K562 (cell line): ENCODE results near the gene COQ9. TPM values are rescaled to one million over a fixed set of nuclear protein-coding genes. Genes with fewer than 3 reads are reported as not detected.

Experiments
- ATAC-seq: fragments of 200-7000 bp; cut with Tn5 transposase; 3 replicates; pipeline ENCODE4 v1.9.1; 2020; ENCODE audit warnings: moderate library complexity
- BruUV-seq: library from RNA; stranded (reverse); fragments of 400-500 nt; replicated peaks from 2 replicates; lab custom pipeline; 2021; lab: Mats Ljungman, UMichigan
- CTCF ChIA-PET: fragments of 300-600 bp; formaldehyde crosslinking; extraction: SDS; loops from one replicate; lab custom pipeline; 2021; ENCODE audit warnings: low intra/inter-chr PET ratio; lab: Yijun Ruan, JAX
- POLR2A ChIA-PET: fragments of 300-600, 350-650 bp; sonication (Branson Sonifier 250); formaldehyde crosslinking; extraction: SDS; loops from one replicate; lab custom pipeline; 2021; ENCODE audit warnings: antibody characterized with exemption, inconsistent platforms; lab: Yijun Ruan, JAX
- DNase-seq, 4 experiments: peaks; one replicate each; pipeline versions ENCODE4 v3.0.0 to v3.0.0-alpha.2; 2011 to 2018; ENCODE audit warnings: low spot score in 3 of 4, mixed read lengths in 3 of 4; ENCODE audit errors: extremely low read depth in 1 of 4
- FAIRE-seq: peaks from 2 replicates; lab custom pipeline; 2011; peaks lifted over from hg19 to GRCh38; lab: Jason Lieb, UNC
- H2AFZ ChIP-seq: 2 replicates; pipeline ENCODE4 v1.6.0; 2011; ENCODE audit warnings: low read depth, low read length, control low read depth, inconsistent platforms
- H3K27ac ChIP-seq: fragments of 200-600 bp; 3 replicates; pipeline ENCODE4 v1.8.0; 2011; ENCODE audit warnings: low read depth, mild to moderate bottlenecking, control low read depth, inconsistent platforms, low read length, moderate library complexity, mixed read lengths; ENCODE audit errors: extremely low read depth
- H3K27me3 ChIP-seq, 2 experiments: fragments of 300-600 bp in 1 of 2; 2 replicates in 1 of 2; 3 replicates in 1 of 2; pipeline versions ENCODE4 v1.6.0 to v1.8.0; 2011; ENCODE audit warnings: inconsistent platforms in 2 of 2, low read length in 2 of 2, mild to moderate bottlenecking in 1 of 2, mixed read lengths in 1 of 2, moderate library complexity in 1 of 2; ENCODE audit not compliant: control insufficient read depth in 2 of 2, insufficient read depth in 2 of 2
- H3K36me3 ChIP-seq: fragments of 300-600 bp; 3 replicates; pipeline ENCODE4 v1.8.0; 2011; ENCODE audit warnings: mild to moderate bottlenecking, low read length, inconsistent platforms; ENCODE audit not compliant: control insufficient read depth, insufficient read depth
- H3K4me1 ChIP-seq, 2 experiments: fragments of 200-600 bp in 1 of 2; replicated peaks in 1 of 2; 2 replicates in 1 of 2; 3 replicates in 1 of 2; pipeline versions ENCODE4 v1.5.1 to v1.8.0; 2011; ENCODE audit warnings: inconsistent platforms in 2 of 2, low read length in 2 of 2, mild to moderate bottlenecking in 1 of 2, mixed read lengths in 1 of 2, moderate library complexity in 1 of 2; ENCODE audit not compliant: control insufficient read depth in 2 of 2, insufficient read depth in 2 of 2
- H3K4me2 ChIP-seq: 2 replicates; pipeline ENCODE4 v1.6.1; 2011; ENCODE audit warnings: low read length, control low read depth, inconsistent platforms, mixed read lengths; ENCODE audit not compliant: insufficient read depth
- H3K4me3 ChIP-seq: fragments of 200-600 bp; sonication (generic), shearing (Covaris generic); 2 replicates; pipeline ENCODE4 v1.5.1; 2016; ENCODE audit warnings: control low read depth, inconsistent platforms
- H3K79me2 ChIP-seq: fragments of 200-600 bp; 3 replicates; pipeline ENCODE4 v1.8.0; 2011; ENCODE audit warnings: low read length, inconsistent platforms; ENCODE audit not compliant: control insufficient read depth, insufficient read depth
- H3K9ac ChIP-seq, 2 experiments: 2 replicates each; pipeline versions ENCODE4 v1.6.0 to v1.6.1; 2011; ENCODE audit warnings: low read depth in 2 of 2, low read length in 2 of 2, control low read depth in 1 of 2, inconsistent platforms in 1 of 2, mild to moderate bottlenecking in 1 of 2, mixed read lengths in 1 of 2; ENCODE audit not compliant: insufficient read depth in 1 of 2
- H3K9me1 ChIP-seq: one replicate; pipeline ENCODE4 v1.6.0; 2011; ENCODE audit warnings: inconsistent platforms, mild to moderate bottlenecking, low read length, moderate library complexity; ENCODE audit not compliant: control insufficient read depth, insufficient read depth
- H3K9me3 ChIP-seq: replicated peaks from 2 replicates; pipeline ENCODE4 v1.5.1; 2011; ENCODE audit warnings: low read depth, low read length, inconsistent platforms; ENCODE audit not compliant: control insufficient read depth, insufficient read depth
- H4K20me1 ChIP-seq: replicated peaks from 2 replicates; pipeline ENCODE4 v1.6.1; 2011; ENCODE audit warnings: low read length, inconsistent platforms, mixed read lengths; ENCODE audit not compliant: control insufficient read depth, insufficient read depth
- BHLHE40 ChIP-seq: IDR thresholded peaks from 2 replicates; pipeline ENCODE4 v1.6.1; 2011; ENCODE audit warnings: low read length, improper control_type of control experiment
- BRD9 ChIP-seq: fragments of 450-650 bp; IDR thresholded peaks from 2 replicates; pipeline ENCODE4 v1.6.1; 2018; ENCODE audit warnings: low read depth; ENCODE audit not compliant: partially characterized antibody
- CHD2 ChIP-seq: IDR thresholded peaks from 2 replicates; pipeline ENCODE4 v1.6.1; 2011; ENCODE audit warnings: low read depth, low read length
- EHMT2 ChIP-seq: fragments of 450-650 bp; IDR thresholded peaks from 2 replicates; pipeline ENCODE4 v1.6.1; 2018; ENCODE audit warnings: antibody characterized with exemption
- ETS2 ChIP-seq: IDR thresholded peaks from 2 replicates; pipeline ENCODE4 v1.6.1; 2016; ENCODE audit warnings: borderline replicate concordance, missing genetic modification characterization, mild to moderate bottlenecking, moderate library complexity, missing compliant biosample characterization; ENCODE audit not compliant: poor library complexity, severe bottlenecking
- HDAC1 ChIP-seq, 2 experiments: fragments of 450-650 bp; IDR thresholded peaks; 2 replicates each; pipeline ENCODE4 v1.6.1; 2016 to 2017; ENCODE audit warnings: inconsistent platforms in 1 of 2, mild to moderate bottlenecking in 1 of 2, moderate library complexity in 1 of 2
- HDGF ChIP-seq: fragments of 450-650 bp; IDR thresholded peaks from 2 replicates; pipeline ENCODE4 v1.6.1; 2016
- LEF1 ChIP-seq: fragments of 450-650 bp; IDR thresholded peaks from 2 replicates; pipeline ENCODE4 v1.6.1; 2016; ENCODE audit warnings: mild to moderate bottlenecking
- POLR2B ChIP-seq: fragments of 450-650 bp; IDR thresholded peaks from 2 replicates; pipeline ENCODE4 v1.6.1; 2018; ENCODE audit warnings: low read depth; ENCODE audit not compliant: partially characterized antibody
- RFX1 ChIP-seq: fragments of 450-650 bp; IDR thresholded peaks from 2 replicates; pipeline ENCODE4 v1.6.1; 2016; ENCODE audit warnings: mild to moderate bottlenecking, moderate library complexity
- SIN3B ChIP-seq: fragments of 450-650 bp; IDR thresholded peaks from 2 replicates; pipeline ENCODE4 v1.6.1; 2017; ENCODE audit warnings: low read depth, mild to moderate bottlenecking, moderate library complexity
- SMAD1 ChIP-seq: fragments of 150-350 bp; IDR thresholded peaks from 2 replicates; pipeline ENCODE4 v1.6.1; 2014; ENCODE audit warnings: low read length, low read depth; ENCODE audit not compliant: partially characterized antibody
- TSC22D4 ChIP-seq: fragments of 450-650 bp; IDR thresholded peaks from 2 replicates; pipeline ENCODE4 v1.6.1; 2016; ENCODE audit warnings: missing genetic modification characterization, missing biosample characterization, control low read depth
- ZFP30 ChIP-seq: fragments of 250-450 bp; sonication (Bioruptor Pico); IDR thresholded peaks from 2 replicates; pipeline ENCODE4 v1.8.0; 2022; ENCODE audit warnings: moderate library complexity, mild to moderate bottlenecking, inconsistent platforms, borderline replicate concordance
- ZNF311 ChIP-seq: fragments of 250-450 bp; sonication (Bioruptor Pico); IDR thresholded peaks from 2 replicates; pipeline ENCODE4 v1.4.0; 2020; ENCODE audit warnings: mild to moderate bottlenecking, moderate library complexity
- ZNF408 ChIP-seq: fragments of 250-450 bp; sonication (Bioruptor Pico); IDR thresholded peaks from 2 replicates; pipeline ENCODE4 v1.4.0; 2020; ENCODE audit warnings: low read depth, mild to moderate bottlenecking, moderate library complexity
- WGBS: fragments of 100-300 bp; shearing (Covaris generic); methylation state at CpG from one replicate; pipeline ENCODE4 v1.1.6; 2016; ENCODE audit warnings: low coverage, mixed read lengths; ENCODE audit not compliant: insufficient coverage; ENCODE audit errors: missing lambda C conversion rate; 5-methylcytosine and 5-hydroxymethylcytosine counted together
- in situ Hi-C: fragments of 300-500 bp; cut with MboI; formaldehyde crosslinking; loops from 4 replicates; pipeline ENCODE4 v1.15.0; 2018; ENCODE audit warnings: inconsistent platforms, mixed read lengths
- intact Hi-C: fragments of 100-400 bp; cut with micrococcal nuclease; formaldehyde crosslinking; loops from 2 replicates; pipeline ENCODE4 v1.14.2; 2022
- polyA plus RNA-seq, 8 experiments: library from polyadenylated mRNA; depleted of rRNA in 4 of 8; stranded (reverse) in 5 of 8; unstranded in 3 of 8; fragments of >200 nt; fragmentation: Nextera tagmentation in 2 of 8; fragmentation: Illumina TruSeq in 1 of 8; extraction: Ambion mirVana in 2 of 8; extraction: Trizol in 1 of 8; gene quantifications; 2 replicates each; pipeline versions ENCODE4 v1.2.1 to v1.2.3, GENCODE V29; 2011 to 2014; ENCODE audit warnings: inconsistent platforms in 1 of 8, missing spikeins in 1 of 8
- total RNA-seq, 7 experiments: library from RNA; depleted of rRNA in 6 of 7; stranded (reverse); fragments of >200 nt in 6 of 7; fragmentation: Illumina TruSeq in 2 of 7; extraction: Trizol in 2 of 7; gene quantifications; 2 replicates each; pipeline versions ENCODE4 v1.2.1 to v1.2.3, GENCODE V29; 2011 to 2021; ENCODE audit warnings: low replicate concordance in 1 of 7
- TF ChIP-seq, protein P1 (sequence below): IDR thresholded peaks from 2 replicates; pipeline ENCODE4 v1.6.1; 2011; ENCODE audit not compliant: insufficient read length; ENCODE audit errors: extremely low read depth
- TF ChIP-seq, protein P2 (sequence below): sonication (generic); formaldehyde crosslinking; IDR thresholded peaks from 2 replicates; pipeline ENCODE4 v1.8.1; 2023; ENCODE audit warnings: missing genetic modification reagents, mild to moderate bottlenecking, borderline replicate concordance

COQ9 gene
- total and polyA plus RNA-seq, 9 of the 15 experiments (the other 6 are each of a cell fraction or from before 2014, with no cell fraction given), result 35.0 to 139 (median 71.4) TPM

DNA sequence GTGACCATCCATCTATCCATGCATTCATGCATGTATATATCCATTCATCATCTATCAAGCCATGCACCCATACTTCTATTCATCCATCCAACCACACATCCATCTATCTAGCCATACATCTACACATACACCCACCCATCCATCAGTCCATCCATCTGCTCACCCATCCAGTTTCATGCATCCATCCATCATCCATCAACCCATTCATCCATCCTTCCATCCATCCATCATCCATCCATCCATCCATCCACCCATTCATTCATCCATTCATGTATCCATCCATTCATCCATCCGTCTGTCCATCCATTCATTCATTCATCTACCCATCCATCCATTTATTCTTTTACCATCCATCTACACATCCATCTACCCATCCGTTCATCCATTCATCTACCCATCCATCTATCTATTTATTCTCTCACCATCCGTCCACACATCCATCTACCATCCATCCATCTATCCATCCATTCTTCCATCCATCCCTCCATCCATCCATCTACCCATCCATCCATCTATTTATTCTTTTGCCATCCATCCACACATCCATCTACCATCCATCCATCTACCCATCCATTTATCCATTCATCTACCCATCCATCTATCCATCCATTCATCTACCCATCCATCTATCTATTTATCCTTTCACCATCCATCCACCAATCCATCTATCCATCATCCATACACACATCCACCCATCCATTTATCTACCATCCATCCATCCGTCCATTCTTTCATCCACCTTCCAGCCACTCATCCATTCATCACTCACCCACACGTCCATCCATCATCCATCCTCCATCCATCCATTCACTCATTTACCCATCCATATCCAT is 39.5 kb upstream of the COQ9 start:
- POLR2A ChIA-PET, result no interaction called here
- no peak overlapping the region for H3K9ac ChIP-seq
- TF ChIP-seq ZNF408 (CRISPR knock-in tag) (no peak), POLR2B (no peak), HDAC1 (IDR thresholded peaks at IDR 0.05) (0 out of 4 replicates have a peak, but pooled peaks of 1 of the 2 experiments have one; percentile 9), EHMT2 (peak; percentile 51; the same call in 1 of the 2 replicates), BHLHE40 (no peak), LEF1 (no peak), SMAD1 (no peak), CHD2 (no peak), HDGF (no peak), RFX1 (no peak), TSC22D4 (tag) (no peak), ZFP30 (CRISPR knock-in tag) (no peak), SIN3B (no peak), ZNF311 (CRISPR knock-in tag) (no peak), ETS2 (tag) (no peak), BRD9 (no peak)
- TF ChIP-seq, protein P1, sequence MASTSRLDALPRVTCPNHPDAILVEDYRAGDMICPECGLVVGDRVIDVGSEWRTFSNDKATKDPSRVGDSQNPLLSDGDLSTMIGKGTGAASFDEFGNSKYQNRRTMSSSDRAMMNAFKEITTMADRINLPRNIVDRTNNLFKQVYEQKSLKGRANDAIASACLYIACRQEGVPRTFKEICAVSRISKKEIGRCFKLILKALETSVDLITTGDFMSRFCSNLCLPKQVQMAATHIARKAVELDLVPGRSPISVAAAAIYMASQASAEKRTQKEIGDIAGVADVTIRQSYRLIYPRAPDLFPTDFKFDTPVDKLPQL, result no peak
- TF ChIP-seq, protein P2, sequence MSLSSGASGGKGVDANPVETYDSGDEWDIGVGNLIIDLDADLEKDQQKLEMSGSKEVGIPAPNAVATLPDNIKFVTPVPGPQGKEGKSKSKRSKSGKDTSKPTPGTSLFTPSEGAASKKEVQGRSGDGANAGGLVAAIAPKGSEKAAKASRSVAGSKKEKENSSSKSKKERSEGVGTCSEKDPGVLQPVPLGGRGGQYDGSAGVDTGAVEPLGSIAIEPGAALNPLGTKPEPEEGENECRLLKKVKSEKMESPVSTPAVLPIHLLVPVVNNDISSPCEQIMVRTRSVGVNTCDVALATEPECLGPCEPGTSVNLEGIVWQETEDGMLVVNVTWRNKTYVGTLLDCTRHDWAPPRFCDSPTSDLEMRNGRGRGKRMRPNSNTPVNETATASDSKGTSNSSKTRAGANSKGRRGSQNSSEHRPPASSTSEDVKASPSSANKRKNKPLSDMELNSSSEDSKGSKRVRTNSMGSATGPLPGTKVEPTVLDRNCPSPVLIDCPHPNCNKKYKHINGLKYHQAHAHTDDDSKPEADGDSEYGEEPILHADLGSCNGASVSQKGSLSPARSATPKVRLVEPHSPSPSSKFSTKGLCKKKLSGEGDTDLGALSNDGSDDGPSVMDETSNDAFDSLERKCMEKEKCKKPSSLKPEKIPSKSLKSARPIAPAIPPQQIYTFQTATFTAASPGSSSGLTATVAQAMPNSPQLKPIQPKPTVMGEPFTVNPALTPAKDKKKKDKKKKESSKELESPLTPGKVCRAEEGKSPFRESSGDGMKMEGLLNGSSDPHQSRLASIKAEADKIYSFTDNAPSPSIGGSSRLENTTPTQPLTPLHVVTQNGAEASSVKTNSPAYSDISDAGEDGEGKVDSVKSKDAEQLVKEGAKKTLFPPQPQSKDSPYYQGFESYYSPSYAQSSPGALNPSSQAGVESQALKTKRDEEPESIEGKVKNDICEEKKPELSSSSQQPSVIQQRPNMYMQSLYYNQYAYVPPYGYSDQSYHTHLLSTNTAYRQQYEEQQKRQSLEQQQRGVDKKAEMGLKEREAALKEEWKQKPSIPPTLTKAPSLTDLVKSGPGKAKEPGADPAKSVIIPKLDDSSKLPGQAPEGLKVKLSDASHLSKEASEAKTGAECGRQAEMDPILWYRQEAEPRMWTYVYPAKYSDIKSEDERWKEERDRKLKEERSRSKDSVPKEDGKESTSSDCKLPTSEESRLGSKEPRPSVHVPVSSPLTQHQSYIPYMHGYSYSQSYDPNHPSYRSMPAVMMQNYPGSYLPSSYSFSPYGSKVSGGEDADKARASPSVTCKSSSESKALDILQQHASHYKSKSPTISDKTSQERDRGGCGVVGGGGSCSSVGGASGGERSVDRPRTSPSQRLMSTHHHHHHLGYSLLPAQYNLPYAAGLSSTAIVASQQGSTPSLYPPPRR (CRISPR knock-in tag), result no peak

More for the DNA sequence above, 39.5 kb upstream of the COQ9 start:
- in situ Hi-C loops (no loop called here), intact Hi-C loops (no loop called here)
- Histone ChIP-seq H3K4me3 (no peak overlapping the region), H3K4me1 (peaks cover 0 to 5% of the 10 kb centered on the region in 2 experiments; a peak in 1 of 5 replicates), H3K9me3 (no peaks in the 10 kb centered on the region), H3K36me3 (no peaks in the 10 kb centered on the region), H3K9me1 (no peaks in the 10 kb centered on the region), H3K79me2 (no peaks in the 10 kb centered on the region), H3K27me3 (peaks cover 11 to 51% of the 10 kb centered on the region in 2 experiments; a peak in 4 of 5 replicates), H3K27ac (no peak overlapping the region), H2AFZ (no peak overlapping the region), H3K4me2 (no peak overlapping the region), H4K20me1 (no peaks in the 10 kb centered on the region)
- WGBS, result 2% methylated on average over 5 of the region's 5 CpGs
- DNase-seq, result no peak
- CTCF ChIA-PET, result no interaction called here
- ATAC-seq, result no peak
- FAIRE-seq, result no peak
- no TSS peak for BruUV-seq
